Activated CD4-positive, CD25-positive, alpha-beta regulatory T cell (primary cell): Measurements from ENCODE around the gene WSB1.

Source experiments
- DNase-seq, 4 experiments: peaks; one replicate each; lab custom pipeline; 2025; lab: John Stamatoyannopoulos, UW

The WSB1 gene

DNA sequence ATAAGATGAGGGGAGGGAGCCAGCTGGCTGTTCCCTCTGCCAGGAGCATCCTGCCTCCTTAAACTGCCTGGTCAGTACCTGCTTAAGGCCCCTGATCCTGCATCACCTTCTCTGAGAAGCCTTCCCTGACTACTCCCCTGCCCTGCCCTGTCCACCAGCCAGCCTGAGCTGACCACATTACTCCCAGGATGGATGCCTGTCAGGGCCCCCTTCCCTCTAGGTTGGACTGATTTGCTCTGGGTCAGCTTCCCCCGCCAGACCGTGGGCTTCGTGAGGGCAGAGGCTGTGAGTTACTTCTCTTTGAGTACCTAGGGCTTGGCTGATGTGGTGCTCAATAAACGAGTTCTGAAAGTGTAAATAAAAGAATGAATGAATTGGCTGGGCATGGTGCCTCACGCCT, 63.3 kb downstream of the WSB1 start:
- DNase-seq: no peak

DNA sequence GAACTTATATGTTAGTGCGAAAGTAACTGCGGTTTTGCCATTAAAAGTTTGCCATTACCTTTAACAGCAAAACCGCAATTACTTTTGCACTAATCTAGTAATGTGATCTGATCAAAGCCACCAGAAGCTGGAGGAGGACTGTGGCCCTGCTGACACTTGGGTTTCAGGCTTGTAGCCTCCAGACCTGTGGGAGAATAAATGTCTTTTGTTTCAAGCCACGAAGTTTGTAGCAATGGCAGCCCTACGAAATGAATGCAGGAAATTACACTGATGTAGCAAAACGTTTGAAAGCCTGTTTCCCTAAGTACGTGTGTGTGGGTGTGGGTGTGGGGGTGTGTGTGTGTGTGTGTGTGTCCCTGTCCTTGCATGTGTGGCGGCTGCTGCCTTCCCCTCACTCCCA, 66.6 kb downstream of the WSB1 start:
- no peak for DNase-seq

DNA sequence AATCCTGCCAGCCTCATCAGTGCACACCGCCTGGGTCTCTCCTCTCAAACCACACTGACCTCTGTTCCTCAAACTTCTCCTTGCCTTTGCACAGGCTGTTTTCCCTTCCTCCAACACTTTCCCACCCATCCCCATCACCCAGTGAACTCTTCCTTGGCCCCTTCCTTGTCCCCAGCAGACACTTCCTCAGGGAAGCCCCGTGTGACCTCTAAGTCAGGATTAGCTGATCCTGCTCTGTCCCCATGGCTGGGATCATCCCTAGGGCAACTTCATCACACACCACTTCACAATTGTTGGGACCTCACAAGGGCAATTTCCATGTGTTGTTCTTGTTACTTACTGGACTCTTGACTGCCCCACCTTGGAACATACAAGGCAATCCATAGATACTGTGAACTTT, 67.8 kb downstream of the WSB1 start:
- no peak for DNase-seq

DNA sequence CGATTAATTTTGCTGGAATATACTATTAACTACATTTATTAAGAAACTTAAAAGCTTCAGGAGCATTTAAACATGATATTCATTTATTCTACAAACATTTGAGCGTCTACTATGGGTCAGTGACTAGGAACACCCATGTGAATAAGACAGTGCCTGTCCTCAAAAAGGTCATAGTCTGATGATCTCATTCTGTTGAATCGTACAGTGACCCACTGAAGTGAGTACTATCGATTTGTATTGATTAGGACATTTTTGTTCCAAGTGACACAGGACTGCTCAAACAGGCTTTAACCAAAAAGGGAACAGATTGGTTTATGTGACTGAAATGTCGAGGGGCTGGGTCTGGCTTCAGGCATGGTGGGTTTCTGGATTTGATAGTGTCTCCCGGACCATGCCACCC, 68.6 kb downstream of the WSB1 start:
- no peak for DNase-seq

DNA sequence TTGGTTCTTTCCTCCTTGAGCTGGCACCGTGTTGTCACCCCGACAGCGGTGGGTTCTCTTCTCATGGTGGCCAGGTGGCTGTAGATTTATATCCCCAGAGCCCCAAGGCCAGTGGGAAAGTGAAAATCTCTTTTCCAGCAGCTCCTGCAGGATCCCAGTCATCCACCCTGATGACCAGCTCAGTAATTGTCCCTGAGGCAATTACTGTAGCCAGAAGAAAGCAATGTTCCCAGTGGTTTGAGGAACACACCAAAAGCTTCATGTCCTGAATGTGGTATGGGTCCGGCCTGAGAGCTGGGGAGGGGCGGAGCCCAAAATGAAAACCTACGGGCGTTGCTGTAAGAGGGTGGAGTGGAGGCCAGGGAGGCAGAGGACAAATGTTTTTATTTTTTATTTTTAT, 69.0 kb downstream of the WSB1 start:
- DNase-seq: no peak

DNA sequence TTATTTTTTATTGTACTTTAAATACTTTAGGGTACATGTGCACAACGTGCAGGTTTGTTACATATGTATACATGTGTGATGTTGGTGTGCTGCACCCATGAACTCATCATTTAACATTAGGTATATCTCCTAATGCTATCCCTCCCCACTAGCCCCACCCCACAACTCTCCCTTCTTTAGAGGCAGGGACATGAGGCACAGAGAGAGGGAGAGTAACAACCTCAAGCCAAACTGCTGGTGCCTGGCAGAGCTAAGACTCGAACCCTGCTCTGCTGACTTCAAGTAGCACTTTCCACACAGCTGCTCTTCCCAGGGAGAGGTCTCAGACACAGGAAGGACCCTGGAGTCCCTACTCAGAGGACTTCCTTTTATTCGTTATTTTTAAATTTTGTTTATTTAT, 69.4 kb downstream of the WSB1 start:
- no peak for DNase-seq
